HG03520 (cell line): ENCODE measurements around the gene RASSF5.
A peak's percentile ranks its signal among the peaks of the same experiment; 100 is the strongest.
"Not testable (repeated sequence)": the region's sequence is repeated elsewhere in the genome, so short reads cannot be mapped to it uniquely, and the experiment has no call there.

Source experiments
- ATAC-seq: cut with Tn5 transposase; IDR thresholded peaks from one replicate; pipeline ENCODE4 v1.9.1; 2021; ENCODE audit warnings: mild to moderate bottlenecking, moderate library complexity; ENCODE audit not compliant: unreplicated experiment

Gene RASSF5

DNA sequence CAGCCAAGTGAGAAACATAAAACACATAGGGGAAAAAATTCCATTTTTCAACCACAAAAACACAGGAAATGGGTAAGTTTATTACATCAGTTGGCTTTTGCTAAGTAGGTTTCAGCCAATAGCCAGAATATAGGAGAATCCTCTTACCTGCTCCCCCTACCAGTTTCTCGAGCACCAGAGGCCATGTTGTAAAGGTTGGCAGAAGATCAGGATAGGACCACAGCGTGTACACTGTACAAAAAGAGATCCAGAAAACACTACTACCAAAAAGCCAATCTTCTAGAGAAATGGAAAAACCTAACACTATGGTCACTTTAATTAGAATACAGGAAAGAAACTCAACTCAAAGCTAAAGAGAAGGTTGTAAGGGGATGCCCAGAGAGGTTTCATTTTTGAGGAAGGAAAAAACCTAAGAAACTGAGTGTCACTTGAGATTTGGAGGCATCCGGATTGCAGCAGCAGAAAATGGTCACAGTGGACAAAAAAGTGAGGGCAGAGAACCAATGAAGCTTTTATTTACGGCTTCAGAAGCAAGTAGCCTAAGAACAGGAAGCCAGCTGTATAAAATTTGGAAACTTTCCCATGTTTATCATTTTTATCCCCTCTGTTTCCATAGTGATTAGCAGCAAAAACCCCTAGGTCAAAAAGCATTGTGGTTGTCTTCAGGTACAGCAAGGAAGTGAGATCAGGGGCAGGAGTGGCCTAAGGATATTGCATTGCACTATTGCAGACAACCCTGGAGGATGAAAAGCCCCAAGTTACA is 102.1 kb downstream of the RASSF5 start:
- ATAC-seq, result no peak

DNA sequence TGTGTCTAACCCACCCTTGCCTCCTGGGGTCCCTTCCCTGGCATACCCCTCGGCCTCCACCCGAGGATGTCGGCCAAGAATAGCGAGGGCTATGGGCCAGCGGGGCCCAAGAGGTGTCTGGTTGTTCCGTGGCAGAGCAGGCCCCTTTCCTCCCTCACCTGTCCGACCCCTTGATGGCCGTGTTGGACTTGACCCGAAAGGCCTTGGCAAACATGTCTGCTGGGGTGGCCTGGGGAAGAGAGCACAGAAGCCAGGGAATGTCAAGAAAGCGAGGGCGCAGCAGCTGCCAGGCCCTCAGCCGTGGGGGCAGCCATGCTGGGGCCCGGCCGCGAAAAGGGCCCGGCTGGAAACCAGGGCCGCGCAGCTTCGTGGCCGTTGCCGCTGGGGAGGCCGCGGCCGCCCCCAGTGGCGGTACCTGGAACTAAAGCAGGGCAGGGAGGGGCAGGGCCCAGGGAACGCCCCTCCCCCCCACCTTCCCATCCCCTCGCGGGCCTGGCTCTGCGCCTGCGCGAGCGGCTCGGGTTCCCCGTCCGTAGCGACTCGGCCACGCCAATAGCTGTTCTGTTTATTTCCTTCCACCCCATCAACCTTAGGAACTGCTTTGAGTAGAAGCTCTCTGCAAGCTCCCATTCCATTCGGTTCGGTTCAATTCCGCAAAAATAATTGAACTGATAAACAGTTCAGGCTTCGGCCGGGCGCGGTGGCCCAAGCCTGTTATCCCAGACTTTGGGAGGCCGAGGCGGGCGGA is 105.0 kb downstream of the RASSF5 start, which contains the start of gene EIF2D:
TSS of gene EIF2D (minus strand) at position 337 of the 748 bp plus-strand sequence. CDS start at position 214, 123 bp downstream.
- ATAC-seq, result peak; percentile 86

DNA sequence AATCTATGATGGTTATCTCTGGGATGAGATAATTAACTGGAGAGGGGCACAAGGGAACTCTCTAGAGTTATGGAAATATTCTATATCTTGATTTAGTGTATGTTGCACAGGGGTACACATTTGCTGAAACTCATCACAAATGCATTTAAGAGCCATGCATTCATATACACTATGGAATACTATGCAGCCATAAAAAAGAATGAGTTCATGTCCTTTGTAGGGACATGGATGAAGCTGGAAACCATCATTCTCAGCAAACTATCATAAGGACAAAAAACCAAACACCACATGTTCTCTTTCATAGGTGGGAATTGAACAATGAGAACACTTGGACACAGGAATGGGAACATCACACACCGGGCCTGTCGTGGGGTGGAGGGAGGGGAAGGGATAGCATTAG is 119.1 kb downstream of the RASSF5 start:
- not testable (repeated sequence) for ATAC-seq

- ATAC-seq, result no peak
Observed at GRCh38 chr1:206628916-206629315, 121.6 kb downstream of the RASSF5 start.

- ATAC-seq, result no peak
Observed at GRCh38 chr1:206631085-206631509, 123.8 kb downstream of the RASSF5 start.

DNA sequence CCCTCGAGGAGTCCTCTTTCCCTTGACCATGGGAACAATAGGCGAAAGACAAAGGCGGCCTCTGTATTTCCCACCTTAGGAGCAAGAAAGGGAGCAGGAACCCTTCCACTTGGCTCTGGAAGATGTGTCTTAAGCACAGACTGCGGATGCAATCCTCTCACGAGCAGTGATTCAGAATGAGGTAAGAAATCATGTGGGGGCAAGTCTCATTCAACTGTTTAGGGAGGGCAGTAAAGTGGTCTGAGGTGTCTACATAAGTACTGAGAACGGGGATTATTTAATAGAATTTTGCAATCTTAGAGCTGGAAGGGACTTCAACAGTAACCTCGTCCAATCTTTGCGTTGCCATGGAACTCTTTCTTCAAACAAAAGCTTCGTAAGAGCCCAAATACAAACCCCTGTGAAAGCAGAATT is 126.4 kb downstream of the RASSF5 start:
- ATAC-seq, result no peak

DNA sequence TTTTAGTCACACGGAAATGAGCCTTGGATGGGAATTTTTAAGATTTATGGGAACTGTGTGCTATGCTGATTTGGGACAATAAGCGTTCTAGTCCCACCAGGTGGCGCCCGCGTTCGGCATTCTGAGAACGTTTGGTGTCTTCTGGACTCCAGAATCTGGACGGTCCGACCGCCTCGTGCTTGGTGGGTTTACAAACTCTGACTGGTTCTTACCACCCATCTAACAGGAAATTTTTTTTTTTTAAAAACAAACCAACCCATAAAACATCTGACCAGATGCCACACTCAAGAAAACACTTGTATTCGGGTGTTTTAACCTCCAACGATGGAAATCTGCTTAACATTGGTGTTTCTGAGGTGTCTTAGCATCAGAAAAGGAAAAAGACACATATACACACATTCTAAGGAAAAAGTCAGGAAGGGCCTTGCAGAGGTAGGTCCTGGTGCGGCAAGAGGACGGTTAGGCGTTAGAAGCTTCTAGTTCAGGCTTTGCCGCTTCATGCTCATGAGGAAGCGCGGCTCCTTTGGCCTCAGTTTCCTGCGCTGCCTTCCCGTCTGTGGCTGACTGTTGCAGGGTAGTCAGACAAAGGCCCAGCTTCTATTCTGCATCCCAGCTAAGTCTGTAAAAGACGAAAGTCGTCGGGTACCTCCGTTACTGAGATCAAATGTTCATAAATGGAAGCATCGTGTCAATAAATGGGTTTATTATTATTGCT is 127.2 kb downstream of the RASSF5 start:
- ATAC-seq, result no peak

DNA sequence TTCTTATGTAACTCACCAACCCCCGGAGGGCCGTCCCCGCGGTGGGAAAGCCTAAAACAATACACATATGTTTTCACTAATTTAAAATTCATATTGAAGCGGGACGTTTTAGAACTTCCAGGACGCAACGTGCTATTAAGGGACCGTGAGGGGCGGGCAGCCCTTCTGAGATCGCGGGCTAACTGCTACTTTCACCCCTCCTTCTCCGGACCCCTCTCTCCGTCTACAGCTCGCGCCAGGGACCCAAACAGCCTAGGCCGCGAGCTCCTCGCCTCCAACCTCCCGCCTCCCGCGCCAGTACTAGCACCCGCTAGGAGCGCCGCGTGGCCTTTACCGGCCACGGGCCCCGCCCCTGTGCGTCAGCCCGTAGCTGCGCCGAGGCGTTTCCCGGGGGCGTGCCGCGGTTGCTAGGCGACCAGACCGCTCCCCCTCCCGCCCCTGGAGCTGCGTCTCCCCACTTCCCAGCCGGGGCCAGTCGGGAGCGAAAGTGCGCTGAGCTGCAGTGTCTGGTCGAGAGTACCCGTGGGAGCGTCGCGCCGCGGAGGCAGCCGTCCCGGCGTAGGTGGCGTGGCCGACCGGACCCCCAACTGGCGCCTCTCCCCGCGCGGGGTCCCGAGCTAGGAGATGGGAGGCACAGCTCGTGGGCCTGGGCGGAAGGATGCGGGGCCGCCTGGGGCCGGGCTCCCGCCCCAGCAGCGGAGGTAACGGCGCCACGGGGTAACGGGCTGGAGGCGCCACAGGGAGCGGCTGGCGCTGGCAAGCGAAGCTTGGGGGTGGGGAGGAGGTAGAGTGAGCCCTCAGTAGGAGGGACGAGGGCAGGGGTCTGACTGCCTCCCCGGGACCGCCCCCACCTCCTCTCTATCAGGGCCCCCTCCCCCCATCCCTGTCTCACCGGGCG is 128.0 kb downstream of the RASSF5 start, which contains the start of gene DYRK3:
TSS of gene DYRK3 (plus strand) at position 457 of the 898 bp plus-strand sequence. CDS start at position 625, 168 bp downstream.
- ATAC-seq, result peak; percentile 85

GRCh38 chr1:206635978-206636345 is 128.6 kb downstream of the RASSF5 start:
- no peak for ATAC-seq

DNA sequence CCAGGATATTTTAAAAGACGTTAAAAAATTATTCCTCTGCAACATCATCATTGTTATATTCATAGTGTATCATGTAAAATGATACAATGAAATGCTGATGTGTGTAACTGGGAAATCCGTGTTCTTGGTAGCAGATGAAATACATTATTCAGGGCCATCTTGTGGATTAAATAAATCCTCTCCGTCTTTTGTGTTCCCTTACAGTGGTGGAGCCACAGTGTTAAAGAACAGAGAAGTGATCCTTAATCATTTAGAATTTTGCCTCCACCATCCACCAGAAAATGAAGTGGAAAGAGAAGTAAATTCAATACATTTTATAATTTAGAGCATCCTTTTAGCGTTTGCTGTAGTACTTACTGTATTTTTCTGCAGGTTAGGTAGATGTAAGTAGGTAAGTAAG is 129.3 kb downstream of the RASSF5 start:
- no peak for ATAC-seq

DNA sequence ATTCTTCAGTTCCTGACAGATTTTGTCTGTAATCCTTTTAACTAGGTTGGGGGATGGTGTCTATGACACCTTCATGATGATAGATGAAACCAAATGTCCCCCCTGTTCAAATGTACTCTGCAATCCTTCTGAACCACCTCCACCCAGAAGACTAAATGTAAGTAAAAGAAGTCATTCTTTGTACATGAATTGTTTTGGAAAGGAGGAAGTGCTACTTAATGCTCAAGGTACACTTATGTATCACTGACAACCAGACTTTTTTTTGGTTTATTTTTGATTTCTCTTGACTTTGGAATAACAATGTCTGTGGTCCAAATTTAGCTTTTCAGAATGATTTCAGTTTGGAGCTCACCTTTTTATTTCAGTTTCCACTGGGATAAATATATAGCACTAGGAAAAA is 130.3 kb downstream of the RASSF5 start:
- ATAC-seq, result no peak
